Epidermal melanocyte (primary cell): ENCODE data around the gene MYL12A.

Source experiments
- DNase-seq: peaks from one replicate; pipeline ENCODE4 v3.0.0; 2011; ENCODE audit warnings: low spot score; ENCODE audit not compliant: insufficient read length

The MYL12A gene

GRCh38 chr18:3281456-3282400 lies 34.1 kb downstream of the MYL12A start:
- peak; percentile 70 for DNase-seq

GRCh38 chr18:3283253-3283863 lies 35.8 kb downstream of the MYL12A start:
- DNase-seq = no peak

GRCh38 chr18:3283908-3284307 lies 36.3 kb downstream of the MYL12A start:
- DNase-seq = no peak

GRCh38 chr18:3284501-3284900 lies 36.9 kb downstream of the MYL12A start:
- no peak for DNase-seq

- DNase-seq = no peak
Observed at GRCh38 chr18:3286159-3286558, 38.6 kb downstream of the MYL12A start.

GRCh38 chr18:3293196-3293951 lies 45.8 kb downstream of the MYL12A start:
- no peak for DNase-seq

GRCh38 chr18:3294435-3295080 lies 47.0 kb downstream of the MYL12A start:
- no peak for DNase-seq

GRCh38 chr18:3297025-3297984 lies 49.7 kb downstream of the MYL12A start:
- DNase-seq = no peak

GRCh38 chr18:3304832-3305231 lies 57.2 kb downstream of the MYL12A start:
- DNase-seq = no peak

- peak; percentile 82 for DNase-seq
Observed at GRCh38 chr18:3305354-3305762, 57.8 kb downstream of the MYL12A start.
